ENCODE results near the gene NTM. TPM values are rescaled to one million over a fixed set of nuclear protein-coding genes. Genes with fewer than 3 reads are reported as not detected.

The NTM gene
- polyA plus RNA-seq, 1 donor from 2014 or later, result 39.4 TPM

DNA sequence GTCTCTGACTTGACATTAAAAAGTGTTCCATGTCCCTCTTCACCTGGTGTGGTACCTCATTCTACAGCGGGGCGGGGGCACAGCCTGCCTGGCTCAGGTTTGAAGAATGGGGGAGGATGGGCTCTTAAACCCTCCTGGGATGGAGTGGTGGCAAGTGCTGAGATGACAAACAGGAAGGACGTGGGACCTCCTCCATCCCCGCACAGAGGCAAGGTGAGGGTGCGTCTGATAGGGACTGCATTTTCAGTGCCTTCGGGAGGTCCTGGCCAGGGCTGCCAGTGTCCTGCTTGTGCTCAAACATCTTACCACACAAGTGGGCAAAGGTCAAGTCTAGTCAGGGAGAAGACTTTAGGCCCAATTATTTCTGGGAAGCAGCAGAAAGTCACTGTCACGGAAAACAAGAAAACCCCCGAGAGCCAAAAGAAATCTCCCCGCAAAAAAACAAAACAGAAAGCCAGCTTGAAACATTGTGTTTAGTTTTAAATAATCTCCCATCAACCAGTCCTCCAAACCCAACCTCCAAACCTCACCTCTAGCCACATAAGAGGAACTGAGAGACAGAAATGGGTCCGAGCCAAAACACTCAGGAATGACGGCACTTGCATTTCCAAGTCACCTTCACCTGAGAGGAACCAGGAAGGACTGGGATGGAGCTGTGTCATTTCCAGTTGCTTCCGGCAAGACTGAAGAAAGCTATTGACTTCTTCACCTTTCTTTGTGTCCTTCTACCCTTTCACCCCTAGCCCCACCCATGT is 966.5 kb downstream of the NTM start:
- TF ChIP-seq, protein P1, sequence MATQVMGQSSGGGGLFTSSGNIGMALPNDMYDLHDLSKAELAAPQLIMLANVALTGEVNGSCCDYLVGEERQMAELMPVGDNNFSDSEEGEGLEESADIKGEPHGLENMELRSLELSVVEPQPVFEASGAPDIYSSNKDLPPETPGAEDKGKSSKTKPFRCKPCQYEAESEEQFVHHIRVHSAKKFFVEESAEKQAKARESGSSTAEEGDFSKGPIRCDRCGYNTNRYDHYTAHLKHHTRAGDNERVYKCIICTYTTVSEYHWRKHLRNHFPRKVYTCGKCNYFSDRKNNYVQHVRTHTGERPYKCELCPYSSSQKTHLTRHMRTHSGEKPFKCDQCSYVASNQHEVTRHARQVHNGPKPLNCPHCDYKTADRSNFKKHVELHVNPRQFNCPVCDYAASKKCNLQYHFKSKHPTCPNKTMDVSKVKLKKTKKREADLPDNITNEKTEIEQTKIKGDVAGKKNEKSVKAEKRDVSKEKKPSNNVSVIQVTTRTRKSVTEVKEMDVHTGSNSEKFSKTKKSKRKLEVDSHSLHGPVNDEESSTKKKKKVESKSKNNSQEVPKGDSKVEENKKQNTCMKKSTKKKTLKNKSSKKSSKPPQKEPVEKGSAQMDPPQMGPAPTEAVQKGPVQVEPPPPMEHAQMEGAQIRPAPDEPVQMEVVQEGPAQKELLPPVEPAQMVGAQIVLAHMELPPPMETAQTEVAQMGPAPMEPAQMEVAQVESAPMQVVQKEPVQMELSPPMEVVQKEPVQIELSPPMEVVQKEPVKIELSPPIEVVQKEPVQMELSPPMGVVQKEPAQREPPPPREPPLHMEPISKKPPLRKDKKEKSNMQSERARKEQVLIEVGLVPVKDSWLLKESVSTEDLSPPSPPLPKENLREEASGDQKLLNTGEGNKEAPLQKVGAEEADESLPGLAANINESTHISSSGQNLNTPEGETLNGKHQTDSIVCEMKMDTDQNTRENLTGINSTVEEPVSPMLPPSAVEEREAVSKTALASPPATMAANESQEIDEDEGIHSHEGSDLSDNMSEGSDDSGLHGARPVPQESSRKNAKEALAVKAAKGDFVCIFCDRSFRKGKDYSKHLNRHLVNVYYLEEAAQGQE (IDR thresholded peaks at IDR 0.05; ENCODE audit: borderline replicate concordance), result no peak
- TF ChIP-seq CTCF (IDR thresholded peaks at IDR 0.05; ENCODE audit: poor library complexity, severe bottlenecking), result no peak
- no peak for TF ChIP-seq EZH2 (IDR thresholded peaks at IDR 0.05; ENCODE audit: borderline replicate concordance, insufficient read depth, low read length, poor library complexity, severe bottlenecking)
- TF ChIP-seq EP300 (conservative IDR thresholded peaks at IDR 0.05; ENCODE audit: poor library complexity, severe bottlenecking), result no peak
- TF ChIP-seq POLR2AphosphoS5 (IDR thresholded peaks at IDR 0.05), result no peak
- Histone ChIP-seq H3K9me3 (ENCODE audit: low read length) (no peaks in the 10 kb centered on the region), H3F3A (ENCODE audit: insufficient read depth, low read length, poor library complexity, severe bottlenecking) (no peaks in the 10 kb centered on the region), H3K4me3 (ENCODE audit: low read length) (no peak overlapping the region), H2AFZ (ENCODE audit: low read depth, low read length) (no peak overlapping the region), H3K27me3 (ENCODE audit: insufficient read depth, low read depth, low read length) (no peaks in the 10 kb centered on the region), H3K79me2 (replicated peaks; ENCODE audit: insufficient read depth, low read length) (no peaks in the 10 kb centered on the region), H4K20me1 (ENCODE audit: insufficient read depth) (no peaks in the 10 kb centered on the region), H3K9me2 (ENCODE audit: insufficient read depth, low read length) (no peaks in the 10 kb centered on the region), H3K36me3 (ENCODE audit: insufficient read depth, low read length) (no peaks in the 10 kb centered on the region), H3K4me2 (ENCODE audit: low read length) (no peak overlapping the region), H3K9ac (ENCODE audit: low read length) (no peak overlapping the region), H3K27ac (ENCODE audit: low read length) (no peak overlapping the region)

DNA sequence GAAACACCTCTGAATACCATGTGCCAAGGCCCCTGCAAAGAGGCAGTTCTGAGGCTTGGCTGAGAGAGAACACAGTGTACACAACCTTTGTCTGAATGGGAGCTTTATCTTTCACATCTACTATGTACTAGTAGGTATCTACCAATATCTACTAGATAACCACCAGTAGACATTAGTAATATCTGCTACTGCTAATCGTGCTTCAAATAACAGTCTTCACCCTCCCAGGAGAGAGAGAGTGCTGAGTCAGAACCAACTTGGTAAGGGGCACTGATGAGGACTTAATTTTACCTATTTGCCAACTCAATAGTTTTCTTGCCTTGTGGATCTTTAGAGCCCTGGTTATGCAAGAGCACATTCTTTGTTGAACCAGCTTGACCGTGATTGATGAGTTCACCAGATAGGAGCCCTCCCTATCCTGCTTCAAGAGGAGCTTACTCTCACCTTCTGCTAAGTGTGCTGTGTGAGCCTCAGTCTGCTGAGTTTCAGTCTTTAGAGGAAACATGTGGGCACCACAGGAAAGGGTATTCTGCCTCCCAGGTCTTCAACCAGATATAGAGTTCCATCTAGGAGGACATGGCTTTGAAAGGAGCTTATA is 967.5 kb downstream of the NTM start:
- H2AFZ ChIP-seq (ENCODE audit: low read depth, low read length), result no peak overlapping the region
- no peaks in the 10 kb centered on the region for H3K9me3 ChIP-seq (ENCODE audit: low read length)
- no peak overlapping the region for H3K4me3 ChIP-seq (ENCODE audit: low read length)
- H3K9ac ChIP-seq (ENCODE audit: low read length), result no peak overlapping the region
- no peaks in the 10 kb centered on the region for H4K20me1 ChIP-seq (ENCODE audit: insufficient read depth)
- no peaks in the 10 kb centered on the region for H3K9me2 ChIP-seq (ENCODE audit: insufficient read depth, low read length)
- no peaks in the 10 kb centered on the region for H3K27me3 ChIP-seq (ENCODE audit: insufficient read depth, low read depth, low read length)
- no peak overlapping the region for H3K4me2 ChIP-seq (ENCODE audit: low read length)
- no peak overlapping the region for H3K27ac ChIP-seq (ENCODE audit: low read length)
- H3K36me3 ChIP-seq (ENCODE audit: insufficient read depth, low read length), result no peaks in the 10 kb centered on the region
- TF ChIP-seq EP300 (conservative IDR thresholded peaks at IDR 0.05; ENCODE audit: poor library complexity, severe bottlenecking) (no peak), EZH2 (IDR thresholded peaks at IDR 0.05; ENCODE audit: borderline replicate concordance, insufficient read depth, low read length, poor library complexity, severe bottlenecking) (no peak), TAF1 (IDR thresholded peaks at IDR 0.05; ENCODE audit: low read depth) (no peak), POLR2AphosphoS5 (IDR thresholded peaks at IDR 0.05) (no peak), CTCF (IDR thresholded peaks at IDR 0.05; ENCODE audit: poor library complexity, severe bottlenecking) (no peak), RAD21 (conservative IDR thresholded peaks at IDR 0.05) (no peak), SMC3 (conservative IDR thresholded peaks at IDR 0.05; ENCODE audit: poor library complexity) (no peak), MXI1 (conservative IDR thresholded peaks at IDR 0.05; ENCODE audit: poor library complexity, severe bottlenecking) (no peak)
- TF ChIP-seq, protein P1 (IDR thresholded peaks at IDR 0.05; ENCODE audit: borderline replicate concordance), result no peak
- no peaks in the 10 kb centered on the region for H3K79me2 ChIP-seq (replicated peaks; ENCODE audit: insufficient read depth, low read length)
- H3F3A ChIP-seq (ENCODE audit: insufficient read depth, low read length, poor library complexity, severe bottlenecking), result no peaks in the 10 kb centered on the region

Measured in neural cell (in vitro differentiated cells).